Measurements from ENCODE around the gene CLDN2.

CLDN2 gene

GRCh38 chrX:106927023-106927422 is 6.8 kb downstream of the CLDN2 start:
- Histone ChIP-seq H3K36me3 (ENCODE audit: control insufficient read depth, insufficient read depth, low read length) (no peaks in the 10 kb centered on the region), H3K27me3 (replicated peaks; ENCODE audit: control insufficient read depth, insufficient read depth, low read length) (peaks cover 1% of the 10 kb centered on the region; the same call in 1 of the 2 replicates), H3K4me3 (replicated peaks; ENCODE audit: low read depth, low read length) (no peak overlapping the region)
- no peak for TF ChIP-seq CTCF (IDR thresholded peaks at IDR 0.05; ENCODE audit: insufficient read depth, low read length, poor library complexity, severe bottlenecking)
- no peak for DNase-seq (ENCODE audit: extremely low read depth, insufficient read length)

GRCh38 chrX:106927700-106928099 is 7.5 kb downstream of the CLDN2 start:
- no peak for TF ChIP-seq CTCF (IDR thresholded peaks at IDR 0.05; ENCODE audit: insufficient read depth, low read length, poor library complexity, severe bottlenecking)
- DNase-seq (ENCODE audit: extremely low read depth, insufficient read length): no peak
- Histone ChIP-seq H3K27me3 (replicated peaks; ENCODE audit: control insufficient read depth, insufficient read depth, low read length) (peaks cover 1% of the 10 kb centered on the region; the same call in 1 of the 2 replicates), H3K4me3 (replicated peaks; ENCODE audit: low read depth, low read length) (no peak overlapping the region), H3K36me3 (ENCODE audit: control insufficient read depth, insufficient read depth, low read length) (no peaks in the 10 kb centered on the region)

- no peak for TF ChIP-seq CTCF (IDR thresholded peaks at IDR 0.05; ENCODE audit: insufficient read depth, low read length, poor library complexity, severe bottlenecking)
- Histone ChIP-seq H3K4me3 (replicated peaks; ENCODE audit: low read depth, low read length) (no peak overlapping the region), H3K27me3 (replicated peaks; ENCODE audit: control insufficient read depth, insufficient read depth, low read length) (peaks cover 1% of the 10 kb centered on the region; the same call in 1 of the 2 replicates), H3K36me3 (ENCODE audit: control insufficient read depth, insufficient read depth, low read length) (no peaks in the 10 kb centered on the region)
- no peak for DNase-seq (ENCODE audit: extremely low read depth, insufficient read length)
Measured at GRCh38 chrX:106928227-106928626, 8.0 kb downstream of the CLDN2 start.

GRCh38 chrX:106931831-106932491 is 11.8 kb downstream of the CLDN2 start:
- TF ChIP-seq CTCF (IDR thresholded peaks at IDR 0.05; ENCODE audit: insufficient read depth, low read length, poor library complexity, severe bottlenecking): no peak
- no peak overlapping the region for H3K4me3 ChIP-seq (replicated peaks; ENCODE audit: low read depth, low read length)
- no peaks in the 10 kb centered on the region for H3K36me3 ChIP-seq (ENCODE audit: control insufficient read depth, insufficient read depth, low read length)
- peaks cover 1% of the 10 kb centered on the region; the same call in 1 of the 2 replicates for H3K27me3 ChIP-seq (replicated peaks; ENCODE audit: control insufficient read depth, insufficient read depth, low read length)
- DNase-seq (ENCODE audit: extremely low read depth, insufficient read length): no peak

- DNase-seq (ENCODE audit: extremely low read depth, insufficient read length): no peak
- TF ChIP-seq CTCF (IDR thresholded peaks at IDR 0.05; ENCODE audit: insufficient read depth, low read length, poor library complexity, severe bottlenecking): no peak
- H3K4me3 ChIP-seq (replicated peaks; ENCODE audit: low read depth, low read length): no peak overlapping the region
- H3K36me3 ChIP-seq (ENCODE audit: control insufficient read depth, insufficient read depth, low read length): no peaks in the 10 kb centered on the region
- peaks cover 1% of the 10 kb centered on the region; the same call in 1 of the 2 replicates for H3K27me3 ChIP-seq (replicated peaks; ENCODE audit: control insufficient read depth, insufficient read depth, low read length)
Measured at GRCh38 chrX:106932492-106932923, 12.3 kb downstream of the CLDN2 start.
